Osteocyte (in vitro differentiated cells): Measurements from ENCODE around the gene ERICH3. TPM values are rescaled to one million over a fixed set of nuclear protein-coding genes. Genes with fewer than 3 reads are reported as not detected.

Experiments
- DNase-seq: peaks from one replicate; pipeline ENCODE4 v3.0.0; 2021; ENCODE audit warnings: mixed read lengths; ENCODE audit not compliant: unreplicated experiment; ENCODE audit errors: extremely low spot score
- H3K27ac Mint-ChIP-seq: one replicate; pipeline ENCODE4 v1.8.0; 2021; ENCODE audit warnings: mild to moderate bottlenecking, mixed read lengths; ENCODE audit not compliant: unreplicated experiment
- H3K27me3 Mint-ChIP-seq: one replicate; pipeline ENCODE4 v1.8.0; 2021; ENCODE audit warnings: mixed read lengths; ENCODE audit not compliant: unreplicated experiment
- H3K36me3 Mint-ChIP-seq: one replicate; pipeline ENCODE4 v1.8.0; 2021; ENCODE audit warnings: mixed read lengths; ENCODE audit not compliant: unreplicated experiment
- H3K4me1 Mint-ChIP-seq: one replicate; pipeline ENCODE4 v1.8.0; 2021; ENCODE audit warnings: mixed read lengths; ENCODE audit not compliant: unreplicated experiment
- H3K4me3 Mint-ChIP-seq: one replicate; pipeline ENCODE4 v1.8.0; 2021; ENCODE audit warnings: mild to moderate bottlenecking, moderate library complexity, mixed read lengths; ENCODE audit not compliant: unreplicated experiment
- H3K9me3 Mint-ChIP-seq: one replicate; pipeline ENCODE4 v1.8.0; 2021; ENCODE audit warnings: mixed read lengths; ENCODE audit not compliant: unreplicated experiment
- CTCF ChIP-seq: fragments of 200-600 bp; sonication (generic); IDR thresholded peaks from 2 replicates; pipeline ENCODE4 v1.5.0; 2021; ENCODE audit warnings: antibody characterized with exemption, mild to moderate bottlenecking, moderate library complexity
- total RNA-seq: library from RNA; stranded (reverse); gene quantifications from 2 replicates; pipeline ENCODE4 v1.2.1, GENCODE V29; 2021

The ERICH3 gene
- total RNA-seq, 1 donor from 2014 or later: not detected

- no peaks in the 10 kb centered on the region for H3K4me1 Mint-ChIP-seq
- H3K4me3 Mint-ChIP-seq: no peak overlapping the region
- DNase-seq: no peak
- peaks cover 4% of the 10 kb centered on the region for H3K9me3 Mint-ChIP-seq
- TF ChIP-seq CTCF: no peak
- H3K27me3 Mint-ChIP-seq: no peaks in the 10 kb centered on the region
- no peaks in the 10 kb centered on the region for H3K36me3 Mint-ChIP-seq
- H3K27ac Mint-ChIP-seq: no peak overlapping the region
These were observed 36.3 kb downstream of the ERICH3 start for GRCh38 chr1:74637296-74637695.

GRCh38 chr1:74629283-74629682 lies 44.3 kb downstream of the ERICH3 start:
- no peak for DNase-seq
- no peak for TF ChIP-seq CTCF
- H3K9me3 Mint-ChIP-seq: no peaks in the 10 kb centered on the region
- no peaks in the 10 kb centered on the region for H3K36me3 Mint-ChIP-seq
- H3K27ac Mint-ChIP-seq: no peak overlapping the region
- H3K4me3 Mint-ChIP-seq: no peak overlapping the region
- H3K4me1 Mint-ChIP-seq: no peaks in the 10 kb centered on the region
- no peaks in the 10 kb centered on the region for H3K27me3 Mint-ChIP-seq

GRCh38 chr1:74623716-74624115 lies 49.9 kb downstream of the ERICH3 start:
- no peaks in the 10 kb centered on the region for H3K9me3 Mint-ChIP-seq

GRCh38 chr1:74620242-74620641 lies 53.4 kb downstream of the ERICH3 start:
- Mint-ChIP-seq H3K9me3 (no peaks in the 10 kb centered on the region), H3K36me3 (no peaks in the 10 kb centered on the region), H3K4me1 (no peaks in the 10 kb centered on the region), H3K4me3 (no peak overlapping the region), H3K27me3 (peaks cover 2% of the 10 kb centered on the region), H3K27ac (no peak overlapping the region)
- TF ChIP-seq CTCF: no peak
- no peak for DNase-seq

More at GRCh38 chr1:74623716-74624115, 49.9 kb downstream of the ERICH3 start:
- no peak overlapping the region for H3K4me3 Mint-ChIP-seq
- no peak overlapping the region for H3K27ac Mint-ChIP-seq
- DNase-seq: no peak
- no peaks in the 10 kb centered on the region for H3K36me3 Mint-ChIP-seq
- H3K4me1 Mint-ChIP-seq: no peaks in the 10 kb centered on the region
- TF ChIP-seq CTCF: no peak
- peaks cover 2% of the 10 kb centered on the region for H3K27me3 Mint-ChIP-seq

GRCh38 chr1:74618974-74619373 lies 54.6 kb downstream of the ERICH3 start:
- H3K9me3 Mint-ChIP-seq: no peaks in the 10 kb centered on the region
- no peak for DNase-seq
- H3K27me3 Mint-ChIP-seq: peaks cover 2% of the 10 kb centered on the region
- no peak overlapping the region for H3K4me3 Mint-ChIP-seq
- H3K4me1 Mint-ChIP-seq: no peaks in the 10 kb centered on the region
- no peak for TF ChIP-seq CTCF
- H3K36me3 Mint-ChIP-seq: no peaks in the 10 kb centered on the region
- no peak overlapping the region for H3K27ac Mint-ChIP-seq
